ENCODE data around the gene FOXA2. TPM values are rescaled to one million over a fixed set of nuclear protein-coding genes. Genes with fewer than 3 reads are reported as not detected.

Gene FOXA2
- total and polyA plus RNA-seq, 2 of the 13 experiments (the other 11 are each of a cell fraction or from before 2014, with no cell fraction given) = 8.8 to 12.2 TPM

DNA sequence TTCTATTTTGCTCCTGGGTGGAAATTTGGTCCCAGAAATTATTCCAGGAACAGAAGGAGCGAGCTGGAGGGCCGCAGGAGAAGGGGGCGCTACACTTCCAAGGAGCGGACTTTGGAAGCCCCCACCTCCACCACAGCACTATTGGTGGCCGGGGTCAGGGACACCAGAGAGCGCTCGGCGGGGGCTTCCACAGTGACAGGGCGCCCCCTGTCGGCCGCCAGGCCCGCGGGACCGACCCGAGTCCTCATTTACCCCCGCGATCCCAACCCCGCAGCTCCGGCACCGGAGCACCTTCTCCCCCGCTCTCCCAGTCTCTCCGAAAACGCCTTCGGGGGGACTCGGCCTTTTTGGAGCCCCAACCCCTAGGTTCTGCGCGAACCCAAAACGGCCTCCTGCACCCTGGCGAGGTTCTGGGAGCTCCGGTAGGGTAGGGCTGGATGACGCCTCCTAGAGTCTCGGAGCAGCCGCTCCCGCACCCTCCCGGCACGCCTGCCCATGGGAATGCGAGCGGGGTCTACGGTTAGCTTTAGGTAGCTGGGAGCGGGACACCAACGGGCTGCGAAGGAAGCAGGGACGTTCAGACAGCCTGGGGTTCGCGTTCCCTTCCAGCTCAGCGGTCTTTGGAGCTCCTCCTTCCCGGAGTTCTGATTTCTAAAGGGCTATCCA is 2.4 kb upstream of the FOXA2 start (continued):
- peak; percentile 57; the same call in 1 of the 2 replicates for TF ChIP-seq MEF2D (CRISPR knock-in tag; IDR thresholded peaks at IDR 0.05)
- no peak for TF ChIP-seq SCMH1 (CRISPR knock-in tag; IDR thresholded peaks at IDR 0.05; ENCODE audit: borderline replicate concordance)
- TF ChIP-seq IKZF1 (IDR thresholded peaks at IDR 0.05) = no peak
- TF ChIP-seq PCBP1 (IDR thresholded peaks at IDR 0.05; ENCODE audit: borderline replicate concordance, low read depth, low read length) = peak; percentile 87; the same call in 1 of the 2 replicates
- 0 out of 2 replicates have a peak, but pooled peaks have one; percentile 25 for TF ChIP-seq NFKBIZ (CRISPR knock-in tag; IDR thresholded peaks at IDR 0.05)
- no peak for TF ChIP-seq GATA4 (IDR thresholded peaks at IDR 0.05; ENCODE audit: borderline replicate concordance, low read depth)
- no peak for TF ChIP-seq ZNF577 (CRISPR knock-in tag; IDR thresholded peaks at IDR 0.05; ENCODE audit: borderline replicate concordance, low read depth)
- no peak for TF ChIP-seq JUNB (CRISPR knock-in tag; IDR thresholded peaks at IDR 0.05; ENCODE audit: borderline replicate concordance)
- peak; percentile 49; the same call in 1 of the 2 replicates for TF ChIP-seq PHF21A (CRISPR knock-in tag; IDR thresholded peaks at IDR 0.05)
- no peak for TF ChIP-seq RBFOX2 (IDR thresholded peaks at IDR 0.05; ENCODE audit: low read depth, low read length)
- TF ChIP-seq, protein P1, sequence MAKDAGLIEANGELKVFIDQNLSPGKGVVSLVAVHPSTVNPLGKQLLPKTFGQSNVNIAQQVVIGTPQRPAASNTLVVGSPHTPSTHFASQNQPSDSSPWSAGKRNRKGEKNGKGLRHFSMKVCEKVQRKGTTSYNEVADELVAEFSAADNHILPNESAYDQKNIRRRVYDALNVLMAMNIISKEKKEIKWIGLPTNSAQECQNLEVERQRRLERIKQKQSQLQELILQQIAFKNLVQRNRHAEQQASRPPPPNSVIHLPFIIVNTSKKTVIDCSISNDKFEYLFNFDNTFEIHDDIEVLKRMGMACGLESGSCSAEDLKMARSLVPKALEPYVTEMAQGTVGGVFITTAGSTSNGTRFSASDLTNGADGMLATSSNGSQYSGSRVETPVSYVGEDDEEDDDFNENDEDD (CRISPR knock-in tag; IDR thresholded peaks at IDR 0.05; ENCODE audit: borderline replicate concordance) = no peak
- TF ChIP-seq, protein P2, sequence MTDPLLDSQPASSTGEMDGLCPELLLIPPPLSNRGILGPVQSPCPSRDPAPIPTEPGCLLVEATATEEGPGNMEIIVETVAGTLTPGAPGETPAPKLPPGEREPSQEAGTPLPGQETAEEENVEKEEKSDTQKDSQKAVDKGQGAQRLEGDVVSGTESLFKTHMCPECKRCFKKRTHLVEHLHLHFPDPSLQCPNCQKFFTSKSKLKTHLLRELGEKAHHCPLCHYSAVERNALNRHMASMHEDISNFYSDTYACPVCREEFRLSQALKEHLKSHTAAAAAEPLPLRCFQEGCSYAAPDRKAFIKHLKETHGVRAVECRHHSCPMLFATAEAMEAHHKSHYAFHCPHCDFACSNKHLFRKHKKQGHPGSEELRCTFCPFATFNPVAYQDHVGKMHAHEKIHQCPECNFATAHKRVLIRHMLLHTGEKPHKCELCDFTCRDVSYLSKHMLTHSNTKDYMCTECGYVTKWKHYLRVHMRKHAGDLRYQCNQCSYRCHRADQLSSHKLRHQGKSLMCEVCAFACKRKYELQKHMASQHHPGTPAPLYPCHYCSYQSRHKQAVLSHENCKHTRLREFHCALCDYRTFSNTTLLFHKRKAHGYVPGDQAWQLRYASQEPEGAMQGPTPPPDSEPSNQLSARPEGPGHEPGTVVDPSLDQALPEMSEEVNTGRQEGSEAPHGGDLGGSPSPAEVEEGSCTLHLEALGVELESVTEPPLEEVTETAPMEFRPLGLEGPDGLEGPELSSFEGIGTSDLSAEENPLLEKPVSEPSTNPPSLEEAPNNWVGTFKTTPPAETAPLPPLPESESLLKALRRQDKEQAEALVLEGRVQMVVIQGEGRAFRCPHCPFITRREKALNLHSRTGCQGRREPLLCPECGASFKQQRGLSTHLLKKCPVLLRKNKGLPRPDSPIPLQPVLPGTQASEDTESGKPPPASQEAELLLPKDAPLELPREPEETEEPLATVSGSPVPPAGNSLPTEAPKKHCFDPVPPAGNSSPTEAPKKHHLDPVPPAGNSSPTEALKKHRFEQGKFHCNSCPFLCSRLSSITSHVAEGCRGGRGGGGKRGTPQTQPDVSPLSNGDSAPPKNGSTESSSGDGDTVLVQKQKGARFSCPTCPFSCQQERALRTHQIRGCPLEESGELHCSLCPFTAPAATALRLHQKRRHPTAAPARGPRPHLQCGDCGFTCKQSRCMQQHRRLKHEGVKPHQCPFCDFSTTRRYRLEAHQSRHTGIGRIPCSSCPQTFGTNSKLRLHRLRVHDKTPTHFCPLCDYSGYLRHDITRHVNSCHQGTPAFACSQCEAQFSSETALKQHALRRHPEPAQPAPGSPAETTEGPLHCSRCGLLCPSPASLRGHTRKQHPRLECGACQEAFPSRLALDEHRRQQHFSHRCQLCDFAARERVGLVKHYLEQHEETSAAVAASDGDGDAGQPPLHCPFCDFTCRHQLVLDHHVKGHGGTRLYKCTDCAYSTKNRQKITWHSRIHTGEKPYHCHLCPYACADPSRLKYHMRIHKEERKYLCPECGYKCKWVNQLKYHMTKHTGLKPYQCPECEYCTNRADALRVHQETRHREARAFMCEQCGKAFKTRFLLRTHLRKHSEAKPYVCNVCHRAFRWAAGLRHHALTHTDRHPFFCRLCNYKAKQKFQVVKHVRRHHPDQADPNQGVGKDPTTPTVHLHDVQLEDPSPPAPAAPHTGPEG (CRISPR knock-in tag; IDR thresholded peaks at IDR 0.05) = peak; percentile 71; the same call in 1 of the 2 replicates
- TF ChIP-seq ZBTB7A (CRISPR knock-in tag; IDR thresholded peaks at IDR 0.05) = peak; percentile 28; the same call in 1 of the 2 replicates
- no peak for TF ChIP-seq ZNF7 (CRISPR knock-in tag; IDR thresholded peaks at IDR 0.05)
- peak; percentile 100 for TF ChIP-seq RAD21 (CRISPR knock-in tag; IDR thresholded peaks at IDR 0.05)
- TF ChIP-seq, protein P3, sequence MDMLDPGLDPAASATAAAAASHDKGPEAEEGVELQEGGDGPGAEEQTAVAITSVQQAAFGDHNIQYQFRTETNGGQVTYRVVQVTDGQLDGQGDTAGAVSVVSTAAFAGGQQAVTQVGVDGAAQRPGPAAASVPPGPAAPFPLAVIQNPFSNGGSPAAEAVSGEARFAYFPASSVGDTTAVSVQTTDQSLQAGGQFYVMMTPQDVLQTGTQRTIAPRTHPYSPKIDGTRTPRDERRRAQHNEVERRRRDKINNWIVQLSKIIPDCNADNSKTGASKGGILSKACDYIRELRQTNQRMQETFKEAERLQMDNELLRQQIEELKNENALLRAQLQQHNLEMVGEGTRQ (IDR thresholded peaks at IDR 0.05; ENCODE audit: low read depth, low read length) = no peak
- TF ChIP-seq, protein P3 (CRISPR knock-in tag; IDR thresholded peaks at IDR 0.05; ENCODE audit: borderline replicate concordance) = no peak
- TF ChIP-seq, protein P4, sequence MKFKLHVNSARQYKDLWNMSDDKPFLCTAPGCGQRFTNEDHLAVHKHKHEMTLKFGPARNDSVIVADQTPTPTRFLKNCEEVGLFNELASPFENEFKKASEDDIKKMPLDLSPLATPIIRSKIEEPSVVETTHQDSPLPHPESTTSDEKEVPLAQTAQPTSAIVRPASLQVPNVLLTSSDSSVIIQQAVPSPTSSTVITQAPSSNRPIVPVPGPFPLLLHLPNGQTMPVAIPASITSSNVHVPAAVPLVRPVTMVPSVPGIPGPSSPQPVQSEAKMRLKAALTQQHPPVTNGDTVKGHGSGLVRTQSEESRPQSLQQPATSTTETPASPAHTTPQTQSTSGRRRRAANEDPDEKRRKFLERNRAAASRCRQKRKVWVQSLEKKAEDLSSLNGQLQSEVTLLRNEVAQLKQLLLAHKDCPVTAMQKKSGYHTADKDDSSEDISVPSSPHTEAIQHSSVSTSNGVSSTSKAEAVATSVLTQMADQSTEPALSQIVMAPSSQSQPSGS (CRISPR knock-in tag; IDR thresholded peaks at IDR 0.05) = no peak; the same call in none of the 2 replicates
- no peak for TF ChIP-seq THAP11 (CRISPR knock-in tag; IDR thresholded peaks at IDR 0.05)
